Uterus (tissue), 2 donors: ENCODE measurements around the gene IZUMO3.

Source experiments
- CTCF ChIP-seq, 4 experiments: fragments of 200-600 bp in 2 of 4; fragments of 450-650 bp in 2 of 4; sonication (generic) in 2 of 4; IDR thresholded peaks; one replicate each; pipeline ENCODE4 v1.5.1; 2016 to 2019; ENCODE audit warnings: antibody characterized with exemption in 4 of 4, mild to moderate bottlenecking in 2 of 4, moderate library complexity in 1 of 4
- POLR2A ChIP-seq, 2 donors: fragments of 450-650 bp; IDR thresholded peaks; one replicate each; pipeline ENCODE4 v1.6.1; 2016; ENCODE audit warnings: antibody characterized with exemption in 2 of 2, mild to moderate bottlenecking in 1 of 2, moderate library complexity in 1 of 2

- no peak for TF ChIP-seq CTCF (IDR thresholded peaks at IDR 0.05)
- TF ChIP-seq POLR2A (IDR thresholded peaks at IDR 0.05) = no peak
These were observed 7.0 kb upstream of the IZUMO3 start for GRCh38 chr9:24552526-24553182.
